HG03460 (cell line): ENCODE measurements around the gene SMAP2.

Experiments used
- ATAC-seq: cut with Tn5 transposase; IDR thresholded peaks from one replicate; pipeline ENCODE4 v1.9.1; 2021; ENCODE audit not compliant: unreplicated experiment

Gene SMAP2

DNA sequence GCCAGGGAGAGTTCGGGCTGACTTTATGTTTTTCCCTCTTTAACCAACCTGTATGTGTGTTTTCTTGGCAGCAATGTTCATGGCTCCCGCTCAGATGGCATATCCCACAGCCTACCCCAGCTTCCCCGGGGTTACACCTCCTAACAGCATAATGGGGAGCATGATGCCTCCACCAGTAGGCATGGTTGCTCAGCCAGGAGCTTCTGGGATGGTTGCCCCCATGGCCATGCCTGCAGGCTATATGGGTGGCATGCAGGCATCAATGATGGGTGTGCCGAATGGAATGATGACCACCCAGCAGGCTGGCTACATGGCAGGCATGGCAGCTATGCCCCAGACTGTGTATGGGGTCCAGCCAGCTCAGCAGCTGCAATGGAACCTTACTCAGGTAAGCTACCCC, 43.2 kb downstream of the SMAP2 start:
- no peak for ATAC-seq

DNA sequence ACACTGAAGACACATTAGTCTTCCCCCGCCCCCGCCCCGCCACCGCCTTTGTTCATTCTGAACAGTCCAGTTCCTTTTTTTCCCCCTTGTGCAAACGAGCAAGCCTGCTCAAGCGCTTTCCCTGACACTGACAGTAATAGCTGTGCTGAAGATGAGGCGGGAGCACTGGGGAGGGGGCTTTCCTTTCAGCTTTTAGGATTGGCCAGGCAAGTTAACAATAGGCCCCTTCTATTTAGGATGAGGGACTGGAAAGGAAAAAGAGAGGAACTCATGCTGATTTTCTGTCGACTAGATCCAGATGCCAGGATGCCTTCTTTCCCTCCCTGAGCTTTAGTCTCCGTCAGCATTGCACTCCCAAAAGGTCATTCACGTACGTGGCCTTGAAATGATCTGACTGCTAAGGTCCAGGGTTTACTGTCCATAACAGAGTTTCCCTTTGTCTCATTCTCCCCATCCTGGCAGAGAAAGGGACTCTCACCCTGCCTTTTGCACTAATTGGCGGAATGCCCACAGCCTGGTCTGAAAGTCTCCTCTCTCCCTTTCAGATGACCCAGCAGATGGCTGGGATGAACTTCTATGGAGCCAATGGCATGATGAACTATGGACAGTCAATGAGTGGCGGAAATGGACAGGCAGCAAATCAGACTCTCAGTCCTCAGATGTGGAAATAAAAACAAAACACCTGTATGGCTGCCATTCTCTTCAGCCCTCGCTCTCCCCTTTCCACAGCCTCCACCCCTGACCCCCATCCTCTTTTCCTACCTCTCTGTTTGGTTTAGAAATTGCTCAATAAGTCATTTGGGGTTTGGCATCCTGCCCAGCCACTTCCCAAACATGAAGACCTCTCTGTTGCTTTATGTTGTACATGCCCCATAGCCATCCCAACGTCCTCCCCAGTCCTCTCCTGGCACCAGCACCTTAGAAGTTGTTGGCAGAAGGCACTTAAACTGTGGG, 48.2 kb downstream of the SMAP2 start:
- no peak for ATAC-seq

DNA sequence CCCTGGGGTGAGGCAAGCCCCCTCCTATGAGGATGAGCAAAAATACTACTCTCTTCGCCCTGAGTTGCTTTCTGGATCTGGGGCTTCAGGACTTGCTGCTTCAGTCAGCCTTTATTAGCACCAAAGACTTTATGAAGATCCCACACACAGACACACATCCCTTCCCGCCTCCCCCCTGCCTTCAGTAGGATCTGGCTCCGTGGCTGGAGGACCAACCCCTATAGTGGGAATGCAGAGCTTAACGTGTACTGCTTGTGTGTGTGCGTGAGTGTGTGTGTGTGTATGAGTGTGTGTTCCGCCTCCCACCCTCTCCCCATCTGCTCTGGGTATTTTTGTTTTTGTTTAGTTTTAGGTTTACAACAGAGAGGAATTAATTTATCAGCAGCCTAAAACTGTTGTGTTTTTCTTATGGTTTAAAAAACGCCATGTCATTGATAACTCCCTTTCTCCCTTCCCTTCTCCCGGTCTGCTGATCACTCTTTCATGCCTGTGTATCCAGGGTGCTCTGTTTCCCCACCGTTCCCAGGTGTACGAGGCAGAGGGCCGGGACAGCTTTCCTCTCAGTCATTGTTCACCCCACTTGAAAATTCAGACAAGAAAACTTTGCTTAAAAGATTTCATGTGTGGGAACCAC, 49.2 kb downstream of the SMAP2 start:
- ATAC-seq = no peak

GRCh38 chr1:40423264-40423642, 49.7 kb downstream of the SMAP2 start:
- no peak for ATAC-seq

DNA sequence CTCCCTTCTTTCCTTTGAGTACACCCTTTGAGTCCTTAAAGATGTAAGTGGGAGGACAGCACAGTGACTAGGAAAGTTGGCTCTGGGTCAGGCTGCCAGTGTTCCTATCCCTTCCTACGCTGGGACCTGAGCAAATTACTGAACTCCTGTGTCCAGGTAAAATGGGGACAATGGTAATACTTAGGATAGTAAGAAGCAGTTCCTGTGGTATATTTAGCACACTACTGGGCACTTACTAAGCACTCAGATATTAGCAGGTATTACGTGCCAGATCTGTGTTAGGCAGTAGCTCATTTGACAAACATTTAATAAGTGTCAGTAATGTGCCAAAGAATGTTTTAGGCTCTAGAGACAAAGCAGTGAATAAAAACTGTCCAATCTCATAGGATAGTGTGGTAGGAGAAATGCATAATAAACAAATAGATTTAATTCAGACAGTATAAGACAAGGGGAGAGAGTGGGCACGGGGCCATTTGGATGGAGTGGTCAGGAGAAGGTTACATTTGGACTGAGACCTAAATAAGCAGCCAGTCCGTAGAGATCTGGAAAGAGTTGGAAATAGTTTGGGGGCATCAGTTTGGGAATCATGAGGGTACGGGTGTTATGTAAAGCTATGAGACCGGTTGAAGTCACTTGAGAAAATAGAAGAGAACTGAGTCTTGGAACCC, 50.6 kb downstream of the SMAP2 start:
- ATAC-seq = no peak

DNA sequence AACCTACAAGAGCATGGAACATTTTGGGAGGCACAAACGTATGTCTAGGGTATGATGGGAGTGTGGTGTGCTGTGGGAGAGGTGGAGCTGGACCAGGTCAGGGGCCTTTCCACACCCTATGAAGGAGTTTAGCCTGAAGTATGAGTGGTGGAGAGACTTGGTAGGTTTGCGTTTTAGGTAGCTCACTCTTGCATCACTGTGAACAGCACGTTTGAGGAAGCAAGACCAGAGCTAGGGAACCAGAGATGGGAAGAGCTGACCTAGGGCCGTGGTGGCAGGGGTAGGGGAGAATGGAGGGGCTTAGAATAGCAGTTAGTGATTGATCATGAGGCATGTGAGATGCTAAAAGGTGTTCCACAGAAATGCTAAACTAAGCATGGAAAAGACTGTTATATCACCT, 51.7 kb downstream of the SMAP2 start:
- no peak for ATAC-seq

- no peak for ATAC-seq
Observed at GRCh38 chr1:40431385-40431784, 57.9 kb downstream of the SMAP2 start.

DNA sequence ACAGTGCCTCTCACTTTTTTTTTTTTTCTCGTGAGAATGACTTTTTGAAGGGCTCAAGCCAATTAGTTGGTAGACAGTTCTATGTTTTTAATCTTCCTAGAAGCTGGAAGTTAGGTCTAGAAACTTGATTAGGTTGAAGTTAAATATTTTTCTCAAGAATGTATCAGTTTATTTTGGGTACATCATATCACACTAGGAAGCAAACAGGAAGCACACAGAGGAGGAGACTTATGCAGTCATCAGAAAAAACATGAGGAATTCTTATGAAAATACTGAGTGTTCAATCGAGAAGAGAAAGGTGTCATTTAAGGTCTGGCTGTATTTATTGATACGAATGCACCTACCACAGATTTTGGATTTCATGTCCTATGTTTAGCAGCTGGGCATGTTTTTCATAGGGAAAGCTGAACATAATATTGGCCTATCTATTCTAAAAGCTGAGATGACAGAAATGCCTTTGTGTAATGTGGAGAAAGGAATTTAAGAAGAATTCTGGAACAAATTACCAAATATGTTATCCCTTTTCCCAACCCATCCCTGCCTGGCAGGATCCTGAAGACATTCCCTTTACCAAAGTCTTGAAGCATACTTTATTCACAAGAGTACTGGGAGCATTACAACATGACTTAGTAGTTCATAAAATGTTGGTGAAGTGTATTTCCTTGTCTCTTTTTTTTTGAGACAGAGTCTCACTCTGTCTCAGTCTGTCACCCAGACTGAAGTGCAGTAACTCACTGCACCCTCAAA, 59.3 kb downstream of the SMAP2 start:
- ATAC-seq = no peak

DNA sequence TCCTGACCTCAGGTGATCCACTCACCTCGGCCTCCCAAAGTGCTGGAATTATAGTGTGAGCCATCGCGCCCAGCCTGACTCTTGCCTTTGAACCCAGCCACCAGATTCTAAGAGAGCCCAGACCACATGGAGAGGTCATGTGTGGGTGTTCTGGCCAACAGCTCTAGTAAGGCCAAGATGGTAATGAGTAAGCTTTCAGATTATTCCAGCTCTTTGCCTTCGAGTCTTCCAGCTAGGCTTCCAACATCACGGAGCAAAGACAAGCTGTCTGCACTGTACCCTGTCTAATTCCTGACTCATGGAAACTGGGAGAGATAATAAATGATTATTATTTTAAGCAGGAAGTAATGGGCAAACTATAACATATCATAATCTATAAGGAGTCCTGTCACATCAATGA, 61.9 kb downstream of the SMAP2 start:
- no peak for ATAC-seq

- no peak for ATAC-seq
Observed at GRCh38 chr1:40435876-40436275, 62.3 kb downstream of the SMAP2 start.

- ATAC-seq = no peak
Observed at GRCh38 chr1:40438391-40439015, 65.0 kb downstream of the SMAP2 start.

DNA sequence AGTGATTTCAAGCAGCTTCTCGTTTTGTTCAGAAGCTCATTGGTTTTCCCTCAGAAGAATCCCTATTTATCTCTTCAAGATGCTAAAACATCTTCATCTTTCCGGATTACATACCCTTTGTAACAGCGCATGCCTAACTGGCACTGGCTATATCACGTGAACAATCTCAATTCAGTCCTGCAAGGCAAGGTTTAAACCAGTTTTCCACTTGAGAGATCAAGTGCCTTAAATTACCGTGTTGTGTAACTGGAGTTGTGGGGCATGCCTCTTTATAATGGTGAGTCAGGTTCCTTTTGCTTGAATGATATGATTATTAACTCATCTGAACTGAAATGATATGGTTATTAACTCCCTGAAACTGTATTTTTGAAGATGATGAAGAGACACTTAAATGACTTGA, 65.7 kb downstream of the SMAP2 start:
- no peak for ATAC-seq

DNA sequence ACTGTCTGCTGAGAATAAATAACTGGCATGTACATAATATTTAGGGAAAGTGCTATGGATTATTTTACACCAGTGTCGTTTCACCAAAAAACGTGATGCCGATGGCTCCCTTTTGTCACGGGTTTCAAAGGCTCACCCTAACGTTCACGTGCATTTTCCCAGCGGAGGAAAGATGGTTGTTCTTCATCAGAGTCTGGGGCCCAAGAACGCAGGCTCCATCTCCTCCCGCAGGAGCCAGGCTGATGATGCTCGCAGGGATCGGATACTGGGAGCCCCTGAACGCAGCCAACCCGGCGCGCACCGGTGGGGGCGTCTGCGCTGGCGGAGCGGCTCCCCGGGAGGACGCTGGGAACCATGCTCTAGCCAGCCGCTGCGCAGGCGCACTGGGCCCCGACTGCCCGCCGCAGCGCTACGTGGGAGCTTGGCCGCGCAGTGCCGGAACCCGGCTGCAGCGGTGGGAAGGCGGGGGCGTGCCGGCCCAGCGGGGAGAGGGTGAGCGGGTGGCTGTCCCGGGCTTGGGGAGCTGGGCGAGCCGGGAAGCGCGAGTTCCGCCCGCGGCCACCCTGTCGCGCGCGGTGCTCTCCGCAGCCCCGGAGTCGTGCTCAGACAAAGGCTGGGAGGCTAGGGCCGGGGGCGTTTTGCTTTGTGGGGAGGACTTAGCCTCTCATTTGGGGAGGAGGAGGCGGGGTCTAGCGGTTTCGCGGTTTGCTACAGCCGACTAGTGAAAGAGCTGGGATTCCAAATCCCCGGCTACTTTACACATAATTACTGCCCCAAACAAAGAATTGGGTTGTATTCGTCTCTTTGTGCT, 76.4 kb downstream of the SMAP2 start, which contains the start of gene ZFP69B:
Gene ZFP69B (plus strand): TSS at position 793 of the 811 bp plus-strand sequence. CDS start 486 bp downstream, outside the sequence.
- ATAC-seq = peak; percentile 75

GRCh38 chr1:40450495-40451237, 77.1 kb downstream of the SMAP2 start:
- peak; percentile 27 for ATAC-seq

- no peak for ATAC-seq
Observed at GRCh38 chr1:40451238-40451585, 77.7 kb downstream of the SMAP2 start.

DNA sequence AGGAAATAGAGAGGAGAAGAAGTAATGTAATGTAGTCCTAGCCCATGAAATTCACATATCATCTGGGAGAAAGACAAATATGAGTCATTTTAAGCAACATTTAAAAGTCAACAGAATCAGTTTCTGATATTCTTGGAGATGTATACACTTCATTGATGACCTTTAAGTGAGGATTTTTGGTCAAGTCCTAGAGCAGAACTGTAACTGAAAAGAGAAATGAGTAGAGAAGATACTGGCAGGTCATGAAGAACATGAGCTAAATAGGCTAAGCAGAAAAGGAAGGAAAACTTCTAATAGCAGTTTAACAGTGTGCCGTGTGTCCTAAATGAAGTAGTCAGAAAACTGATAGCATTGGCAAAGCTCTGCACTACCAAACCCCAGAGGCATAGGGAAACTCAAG, 81.3 kb downstream of the SMAP2 start:
- no peak for ATAC-seq

- ATAC-seq = no peak
Observed at GRCh38 chr1:40462956-40463590, 89.5 kb downstream of the SMAP2 start.

GRCh38 chr1:40469327-40469726, 95.8 kb downstream of the SMAP2 start:
- ATAC-seq = no peak
